ENCODE measurements around the gene TPPP. TPM values are rescaled to one million over a fixed set of nuclear protein-coding genes. Genes with fewer than 3 reads are reported as not detected.
"Not testable (repeated sequence)": the region's sequence is repeated elsewhere in the genome, so short reads cannot be mapped to it uniquely, and the experiment has no call there.

Gene TPPP
- total RNA-seq, 1 experiment from 2014 or later, result 3.9 TPM

- POLR2A ChIA-PET, ATAC-seq: not testable (repeated sequence)
These were observed 6.2 kb downstream of the TPPP start for GRCh38 chr5:686936-687335.

GRCh38 chr5:686172-686523 is 7.0 kb downstream of the TPPP start:
- H3K9me3 ChIP-seq (ENCODE audit: control insufficient read depth in 1 of 2, insufficient read depth in 1 of 2, low read depth in 1 of 2, low read length in 2 of 2); H3K9ac ChIP-seq (ENCODE audit: low read length); H3K27ac ChIP-seq (ENCODE audit: low read depth, low read length); CTCF ChIA-PET; H3K4me2 ChIP-seq (ENCODE audit: low read length); H3K36me3 ChIP-seq (ENCODE audit: control insufficient read depth in 1 of 2, insufficient read depth in 2 of 2, low read length in 2 of 2); intact Hi-C loops (cut with micrococcal nuclease); DNase-seq (ENCODE audit: low read depth, low spot score); H3K4me3 ChIP-seq (replicated peaks in 1 of 2; ENCODE audit: low read depth in 1 of 2, low read length in 2 of 2); H3K9me2 ChIP-seq (ENCODE audit: insufficient read depth); H3K79me2 ChIP-seq (ENCODE audit: insufficient read depth, low read length); RAD21 ChIA-PET (ENCODE audit: low non-redundant PET in 1 of 2, low total read pairs in 2 of 2, uncharacterized antibody in 2 of 2, unreplicated experiment in 2 of 2); H2AFZ ChIP-seq (ENCODE audit: low read depth, low read length, poor library complexity, severe bottlenecking); BruUV-seq (replicated peaks); POLR2A ChIA-PET; H4K20me1 ChIP-seq (ENCODE audit: insufficient read depth); ATAC-seq; H3K4me1 ChIP-seq (ENCODE audit: control insufficient read depth in 1 of 2, insufficient read depth in 2 of 2, low read length in 2 of 2); H3K27me3 ChIP-seq (ENCODE audit: insufficient read depth, low read length): not testable (repeated sequence)

More at GRCh38 chr5:686936-687335, 6.2 kb downstream of the TPPP start:
- H3K4me3 ChIP-seq (replicated peaks in 1 of 2; ENCODE audit: low read depth in 1 of 2, low read length in 2 of 2); H3K4me2 ChIP-seq (ENCODE audit: low read length); H2AFZ ChIP-seq (ENCODE audit: low read depth, low read length, poor library complexity, severe bottlenecking); DNase-seq (ENCODE audit: low read depth, low spot score); H3K4me1 ChIP-seq (ENCODE audit: control insufficient read depth in 1 of 2, insufficient read depth in 2 of 2, low read length in 2 of 2); BruUV-seq (replicated peaks); H3K9me2 ChIP-seq (ENCODE audit: insufficient read depth); H3K9me3 ChIP-seq (ENCODE audit: control insufficient read depth in 1 of 2, insufficient read depth in 1 of 2, low read depth in 1 of 2, low read length in 2 of 2); H3K79me2 ChIP-seq (ENCODE audit: insufficient read depth, low read length); H3K27me3 ChIP-seq (ENCODE audit: insufficient read depth, low read length); H3K36me3 ChIP-seq (ENCODE audit: control insufficient read depth in 1 of 2, insufficient read depth in 2 of 2, low read length in 2 of 2); CTCF ChIA-PET; RAD21 ChIA-PET (ENCODE audit: low non-redundant PET in 1 of 2, low total read pairs in 2 of 2, uncharacterized antibody in 2 of 2, unreplicated experiment in 2 of 2); H3K27ac ChIP-seq (ENCODE audit: low read depth, low read length); H3K9ac ChIP-seq (ENCODE audit: low read length); intact Hi-C loops (cut with micrococcal nuclease); H4K20me1 ChIP-seq (ENCODE audit: insufficient read depth): not testable (repeated sequence)

- DNase-seq (ENCODE audit: low read depth, low spot score), result no peak
These were observed 7.6 kb downstream of the TPPP start for GRCh38 chr5:685262-686171.

More at GRCh38 chr5:685262-686171, 7.6 kb downstream of the TPPP start:
- ChIA-PET RAD21 (ENCODE audit: low non-redundant PET in 1 of 2, low total read pairs in 2 of 2, uncharacterized antibody in 2 of 2, unreplicated experiment in 2 of 2) (no interaction called here), CTCF (no interaction called here), POLR2A (no interaction called here)
- Histone ChIP-seq H3K36me3 (ENCODE audit: control insufficient read depth in 1 of 2, insufficient read depth in 2 of 2, low read length in 2 of 2) (no peaks in the 10 kb centered on the region), H3K4me1 (ENCODE audit: control insufficient read depth in 1 of 2, insufficient read depth in 2 of 2, low read length in 2 of 2) (no peaks in the 10 kb centered on the region), H3K27ac (ENCODE audit: low read depth, low read length) (no peak overlapping the region), H3K79me2 (ENCODE audit: insufficient read depth, low read length) (no peaks in the 10 kb centered on the region), H3K27me3 (ENCODE audit: insufficient read depth, low read length) (no peaks in the 10 kb centered on the region), H3K9me3 (ENCODE audit: control insufficient read depth in 1 of 2, insufficient read depth in 1 of 2, low read depth in 1 of 2, low read length in 2 of 2) (no peaks in the 10 kb centered on the region), H3K9me2 (ENCODE audit: insufficient read depth) (no peaks in the 10 kb centered on the region), H3K4me3 (replicated peaks in 1 of 2; ENCODE audit: low read depth in 1 of 2, low read length in 2 of 2) (no peak overlapping the region), H3K4me2 (ENCODE audit: low read length) (no peak overlapping the region), H2AFZ (ENCODE audit: low read depth, low read length, poor library complexity, severe bottlenecking) (no peak overlapping the region), H4K20me1 (ENCODE audit: insufficient read depth) (no peaks in the 10 kb centered on the region), H3K9ac (ENCODE audit: low read length) (no peak overlapping the region)
- ATAC-seq, result no peak
- no peak for TF ChIP-seq TCF7L2 (IDR thresholded peaks at IDR 0.05; ENCODE audit: borderline replicate concordance, extremely low read depth, insufficient read depth, insufficient read length)
- TF ChIP-seq SRF (IDR thresholded peaks at IDR 0.05; ENCODE audit: low read depth), result no peak
- TF ChIP-seq EZH2 (IDR thresholded peaks at IDR 0.05), result no peak
- TF ChIP-seq SIN3A (IDR thresholded peaks at IDR 0.05; ENCODE audit: low read depth), result no peak
- intact Hi-C loops (cut with micrococcal nuclease), result no loop called here
- no TSS peak for BruUV-seq (replicated peaks)
